Activated CD4-positive, alpha-beta T cell treated with anti-CD3 and anti-CD28 coated beads for 36 hours (primary cell): Measurements from ENCODE around the gene CHMP4A. TPM values are rescaled to one million over a fixed set of nuclear protein-coding genes. Genes with fewer than 3 reads are reported as not detected.

Experiments used
- ATAC-seq: fragments of 200-7000 bp; cut with Tn5 transposase; one replicate; pipeline ENCODE4 v1.10.0; 2021; ENCODE audit warnings: mild to moderate bottlenecking, moderate library complexity
- CTCF ChIA-PET: fragments of 350-600 bp; sonication (Branson Sonifier 250); formaldehyde crosslinking; loops from one replicate; lab custom pipeline; 2021; ENCODE audit warnings: antibody characterized with exemption; lab: Charles Lee
- POLR2A ChIA-PET: fragments of 350-600 bp; sonication (Branson Sonifier 250); formaldehyde crosslinking; loops from one replicate; lab custom pipeline; 2021; ENCODE audit warnings: antibody characterized with exemption, inconsistent platforms; lab: Charles Lee
- DNase-seq: peaks from one replicate; pipeline ENCODE4 v3.0.0-alpha.2; 2020
- H3K27ac Mint-ChIP-seq: one replicate; pipeline ENCODE4 v1.8.0; 2021; ENCODE audit warnings: mixed read lengths
- H3K27me3 Mint-ChIP-seq: one replicate; pipeline ENCODE4 v1.8.0; 2021; ENCODE audit warnings: mixed read lengths
- H3K36me3 Mint-ChIP-seq: one replicate; pipeline ENCODE4 v1.8.0; 2021; ENCODE audit warnings: low read depth, mixed read lengths
- H3K4me1 Mint-ChIP-seq: one replicate; pipeline ENCODE4 v1.8.0; 2021; ENCODE audit warnings: mixed read lengths
- H3K4me3 Mint-ChIP-seq: one replicate; pipeline ENCODE4 v1.8.0; 2021; ENCODE audit warnings: mild to moderate bottlenecking, moderate library complexity, mixed read lengths
- H3K9me3 Mint-ChIP-seq: one replicate; pipeline ENCODE4 v1.8.0; 2021; ENCODE audit warnings: low read depth, mixed read lengths
- intact Hi-C, 2 experiments: fragments of 100-400 bp; cut with DNase I in 1 of 2; cut with micrococcal nuclease in 1 of 2; formaldehyde crosslinking; loops; one replicate each; pipeline versions ENCODE4 v1.14.2 to v1.15.1; 2022 to 2024; cut with DNase I, micrococcal nuclease
- total RNA-seq, 2 experiments: library from RNA; stranded (reverse); gene quantifications; one replicate each; pipeline ENCODE4 v1.2.3, GENCODE V29; 2021

The CHMP4A gene
- total RNA-seq, 2 experiments from 2014 or later, result 48.8 to 73.0 TPM

GRCh38 chr14:24178399-24179178 is 34.7 kb downstream of the CHMP4A start:
- Mint-ChIP-seq H3K4me3 (no peak overlapping the region), H3K27ac (peak overlapping the region; percentile 25), H3K4me1 (no peaks in the 10 kb centered on the region), H3K36me3 (peaks cover 40% of the 10 kb centered on the region), H3K9me3 (no peaks in the 10 kb centered on the region), H3K27me3 (no peaks in the 10 kb centered on the region)
- intact Hi-C loops, result no loop called here
- DNase-seq (no peak), ATAC-seq (no peak)
- ChIA-PET CTCF (interaction anchor here (0.7 kb wide), 1 partner anchor 118 kb away, joined by 3 read pairs; no protein-coding TSS in a partner anchor), POLR2A (interaction anchor here (1.2 to 2.8 kb wide), 2 partner anchors 10 to 16 kb away, joined by 3 to 12 read pairs; no protein-coding TSS in a partner anchor)

DNA sequence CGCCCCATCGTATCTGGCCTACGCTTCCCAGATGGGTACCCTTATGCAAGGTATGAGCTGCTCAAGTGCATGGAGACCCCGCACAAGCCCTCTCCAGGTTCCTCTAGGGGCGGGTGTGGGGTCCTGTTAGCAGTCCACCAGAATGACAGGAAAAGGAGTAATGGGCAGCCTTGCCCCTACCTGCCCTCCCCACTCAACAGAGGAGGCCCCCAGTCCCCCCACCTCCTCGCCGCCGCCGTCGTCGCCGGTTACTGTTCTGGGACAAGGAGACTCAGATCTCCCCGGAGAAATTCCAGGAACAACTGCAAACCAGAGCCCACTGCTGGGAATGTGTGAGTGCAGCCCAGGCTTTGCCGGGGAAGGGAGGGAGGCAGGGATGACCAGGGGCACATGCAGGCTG is 35.4 kb downstream of the CHMP4A start:
- POLR2A ChIA-PET, result interaction anchor here (1.2 to 2.8 kb wide), 2 partner anchors 9 to 15 kb away, joined by 3 to 12 read pairs; no protein-coding TSS in a partner anchor
- CTCF ChIA-PET, result no interaction called here
- Mint-ChIP-seq H3K9me3 (no peaks in the 10 kb centered on the region), H3K27me3 (no peaks in the 10 kb centered on the region), H3K36me3 (peaks cover 40% of the 10 kb centered on the region), H3K4me1 (no peaks in the 10 kb centered on the region), H3K4me3 (no peak overlapping the region), H3K27ac (no peak overlapping the region)
- ATAC-seq (no peak), DNase-seq (no peak)
- intact Hi-C loops, result no loop called here

DNA sequence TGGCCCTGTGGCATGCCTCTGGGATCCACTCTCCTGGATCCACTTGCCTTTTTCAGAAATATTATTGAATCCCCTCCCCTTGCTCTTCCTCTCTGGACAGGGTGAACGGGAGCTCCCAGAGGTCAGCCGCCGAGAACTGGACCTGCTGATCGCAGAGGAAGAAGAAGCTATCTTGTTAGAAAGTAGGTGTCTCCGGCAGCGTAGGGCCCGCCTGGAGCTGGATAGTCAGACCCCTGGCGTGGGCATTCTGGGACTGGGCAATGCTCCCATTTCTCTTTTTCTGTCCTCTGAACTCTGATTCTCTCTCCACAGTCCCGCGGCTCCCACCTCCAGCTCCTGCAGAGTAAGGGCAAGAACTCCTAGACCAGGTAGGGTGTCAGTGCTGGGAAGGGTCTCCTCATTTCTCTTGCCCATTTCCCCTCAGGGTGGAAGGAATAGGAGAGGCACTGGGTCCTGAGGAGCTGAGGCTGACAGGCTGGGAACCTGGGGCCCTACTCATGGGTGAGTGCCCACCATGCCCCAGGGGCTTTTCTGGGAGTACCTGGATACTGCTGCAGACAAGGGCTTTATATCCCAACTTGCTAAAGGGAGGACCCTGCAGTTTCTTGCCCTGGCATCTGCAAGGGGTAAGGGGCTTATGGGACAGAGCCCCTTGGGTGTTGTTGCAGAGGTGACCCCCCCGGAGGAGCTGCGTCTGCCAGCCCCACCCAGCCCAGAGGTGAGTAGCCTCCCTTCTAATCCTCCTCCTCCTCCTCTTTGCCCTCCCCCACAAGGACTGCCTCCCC is 36.1 kb downstream of the CHMP4A start:
- intact Hi-C loops, result no loop called here
- POLR2A ChIA-PET, result interaction anchor here (2.8 kb wide), 1 partner anchor 9 kb away, joined by 12 read pairs; no protein-coding TSS in a partner anchor
- no peak overlapping the region for H3K4me3 Mint-ChIP-seq
- H3K9me3 Mint-ChIP-seq, result no peaks in the 10 kb centered on the region
- CTCF ChIA-PET, result interaction anchor here (1.3 kb wide), 1 partner anchor 12 kb away, joined by 3 read pairs; no protein-coding TSS in a partner anchor
- no peak overlapping the region for H3K27ac Mint-ChIP-seq
- peaks cover 38% of the 10 kb centered on the region for H3K36me3 Mint-ChIP-seq
- H3K27me3 Mint-ChIP-seq, result no peaks in the 10 kb centered on the region
- ATAC-seq, result no peak
- H3K4me1 Mint-ChIP-seq, result peaks cover 1% of the 10 kb centered on the region
- no peak for DNase-seq

- CTCF ChIA-PET, result interaction anchor here (1.1 to 1.3 kb wide), 2 partner anchors 12 to 16 kb away, joined by 3 read pairs; no protein-coding TSS in a partner anchor
- Mint-ChIP-seq H3K9me3 (no peaks in the 10 kb centered on the region), H3K36me3 (peaks cover 36% of the 10 kb centered on the region), H3K4me1 (peaks cover 5% of the 10 kb centered on the region), H3K27ac (no peak overlapping the region), H3K4me3 (no peak overlapping the region), H3K27me3 (no peaks in the 10 kb centered on the region)
- ATAC-seq (no peak), DNase-seq (no peak)
- intact Hi-C loops, result no loop called here
- POLR2A ChIA-PET, result no interaction called here
These were observed 36.7 kb downstream of the CHMP4A start for GRCh38 chr14:24176599-24176998.

GRCh38 chr14:24172871-24173281 is 40.4 kb downstream of the CHMP4A start:
- Mint-ChIP-seq H3K4me1 (peaks cover 24% of the 10 kb centered on the region), H3K4me3 (no peak overlapping the region), H3K27me3 (no peaks in the 10 kb centered on the region), H3K9me3 (no peaks in the 10 kb centered on the region), H3K36me3 (peaks cover 44% of the 10 kb centered on the region), H3K27ac (no peak overlapping the region)
- DNase-seq, result no peak
- intact Hi-C loops, result loop anchor here in 1 of 2 experiments (2.0 kb wide), 1 partner anchor 16 kb away; the partner anchor contains the start of gene IPO4
- no peak for ATAC-seq
- ChIA-PET POLR2A (interaction anchor here (1.1 to 1.4 kb wide), 3 partner anchors 8 to 12 kb away, joined by 3 to 5 read pairs (median 4); partner anchors contain the start of gene IRF9), CTCF (interaction anchor here (0.9 to 2.8 kb wide), 3 partner anchors 12 to 82 kb away, joined by 3 to 10 read pairs (median 4); partner anchors contain the start of genes IPO4 and IRF9)

DNA sequence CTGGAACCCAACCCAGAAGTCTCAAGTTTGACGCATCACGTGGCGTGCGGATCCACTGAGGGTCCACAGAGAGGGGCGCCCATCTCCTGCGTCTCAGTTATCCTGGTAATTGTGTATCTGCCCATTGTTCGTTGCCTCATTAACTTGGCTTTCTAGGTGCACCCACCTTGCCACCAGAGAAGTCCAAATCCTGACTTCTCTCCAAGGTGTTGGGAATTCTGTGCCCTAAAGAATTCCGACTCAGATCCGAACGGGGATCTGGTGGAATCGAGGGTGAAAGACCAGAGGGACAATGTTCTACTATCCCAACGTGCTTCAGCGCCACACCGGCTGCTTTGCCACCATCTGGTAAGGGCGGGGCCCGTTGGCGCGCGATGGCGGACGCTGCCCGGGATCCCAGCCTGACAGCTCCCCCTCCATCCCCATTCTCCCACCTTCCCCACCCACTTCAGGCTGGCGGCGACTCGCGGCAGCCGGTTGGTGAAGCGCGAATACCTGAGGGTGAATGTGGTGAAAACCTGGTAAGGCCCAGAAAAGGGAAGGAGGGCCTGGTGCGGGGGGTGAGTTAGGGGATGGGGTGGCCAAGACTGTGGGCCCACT is 40.9 kb downstream of the CHMP4A start:
- DNase-seq (no peak), ATAC-seq (no peak)
- Mint-ChIP-seq H3K9me3 (no peaks in the 10 kb centered on the region), H3K4me3 (peak overlapping the region; percentile 47), H3K36me3 (peaks cover 46% of the 10 kb centered on the region), H3K27ac (no peak overlapping the region), H3K27me3 (no peaks in the 10 kb centered on the region), H3K4me1 (peaks cover 27% of the 10 kb centered on the region)
- CTCF ChIA-PET, result interaction anchor here (1.4 to 2.8 kb wide), 2 partner anchors 12 to 15 kb away, joined by 4 to 10 read pairs; partner anchors contain the start of genes IPO4 and IRF9
- POLR2A ChIA-PET, result interaction anchor here (1.3 to 1.4 kb wide), 2 partner anchors 10 to 11 kb away, joined by 4 to 5 read pairs; partner anchors contain the start of gene IRF9
- intact Hi-C loops, result loop anchor here in 1 of 2 experiments (2.0 kb wide), 1 partner anchor 16 kb away; the partner anchor contains the start of gene IPO4

DNA sequence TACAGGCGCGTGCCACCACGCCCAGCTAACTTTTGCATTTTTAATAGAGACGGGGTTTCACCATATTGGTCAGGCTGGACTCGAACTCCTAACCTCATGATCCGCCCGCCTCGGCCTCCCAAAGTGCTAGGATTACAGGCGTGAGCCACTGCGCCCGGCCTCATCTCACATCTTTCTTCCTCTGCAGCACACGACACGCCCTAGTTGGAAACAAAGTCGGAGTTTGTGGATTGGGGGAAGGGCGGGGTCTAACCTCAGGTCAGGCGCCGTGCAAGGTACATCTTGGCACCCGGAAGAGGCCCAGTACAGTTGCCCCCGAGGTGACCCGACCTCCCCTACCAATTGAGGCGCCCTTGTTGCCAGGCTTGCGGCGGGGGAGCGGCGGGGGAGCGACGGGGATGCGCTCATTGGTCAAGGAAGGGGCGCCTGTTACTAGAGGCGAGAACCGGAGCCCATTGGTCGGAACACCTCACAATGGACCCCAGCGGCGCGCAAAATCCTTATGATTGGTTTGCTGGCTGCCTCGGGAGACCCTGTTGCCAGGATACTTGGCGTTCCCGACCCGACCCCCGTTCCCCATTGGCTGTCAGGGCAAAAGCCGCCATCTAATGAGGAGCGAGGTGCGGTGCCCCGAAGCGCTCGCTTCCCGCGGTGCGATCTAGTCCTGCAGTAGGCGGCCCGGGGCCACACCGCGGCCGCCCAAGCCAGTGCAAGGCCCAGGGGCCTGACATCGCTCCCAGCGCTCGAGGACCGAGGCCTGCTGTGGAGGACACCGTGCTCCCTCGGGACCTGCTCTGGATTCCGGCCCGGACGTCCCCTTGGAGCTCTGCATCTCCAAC is 41.6 kb downstream of the CHMP4A start, which contains the start of gene REC8:
REC8 (plus strand) TSS at position 659 of the 839 bp plus-strand sequence. CDS start 473 bp downstream, outside the sequence.
- no peaks in the 10 kb centered on the region for H3K9me3 Mint-ChIP-seq
- CTCF ChIA-PET, result interaction anchor here (0.7 to 2.8 kb wide), 2 partner anchors 11 to 612 kb away, joined by 3 to 10 read pairs; partner anchors contain the start of gene IRF9
- H3K27ac Mint-ChIP-seq, result peak within 1 kb of the TSS; percentile 69
- POLR2A ChIA-PET, result interaction anchor here (0.6 to 1.5 kb wide), 4 partner anchors 9 to 77 kb away, joined by 4 to 11 read pairs (median 4); partner anchors contain the start of gene IRF9
- peak; percentile 81 for ATAC-seq
- intact Hi-C loops, result loop anchor here (1.0 to 2.0 kb wide), 2 partner anchors 17 kb away; partner anchors contain the start of gene IPO4 (in 2 of the 2)
- peaks cover 31% of the 10 kb centered on the region for H3K4me1 Mint-ChIP-seq
- H3K4me3 Mint-ChIP-seq, result peak within 1 kb of the TSS; percentile 66
- peak; percentile 75 for DNase-seq
- H3K27me3 Mint-ChIP-seq, result no peaks in the 10 kb centered on the region
- H3K36me3 Mint-ChIP-seq, result peaks cover 46% of the 10 kb centered on the region

DNA sequence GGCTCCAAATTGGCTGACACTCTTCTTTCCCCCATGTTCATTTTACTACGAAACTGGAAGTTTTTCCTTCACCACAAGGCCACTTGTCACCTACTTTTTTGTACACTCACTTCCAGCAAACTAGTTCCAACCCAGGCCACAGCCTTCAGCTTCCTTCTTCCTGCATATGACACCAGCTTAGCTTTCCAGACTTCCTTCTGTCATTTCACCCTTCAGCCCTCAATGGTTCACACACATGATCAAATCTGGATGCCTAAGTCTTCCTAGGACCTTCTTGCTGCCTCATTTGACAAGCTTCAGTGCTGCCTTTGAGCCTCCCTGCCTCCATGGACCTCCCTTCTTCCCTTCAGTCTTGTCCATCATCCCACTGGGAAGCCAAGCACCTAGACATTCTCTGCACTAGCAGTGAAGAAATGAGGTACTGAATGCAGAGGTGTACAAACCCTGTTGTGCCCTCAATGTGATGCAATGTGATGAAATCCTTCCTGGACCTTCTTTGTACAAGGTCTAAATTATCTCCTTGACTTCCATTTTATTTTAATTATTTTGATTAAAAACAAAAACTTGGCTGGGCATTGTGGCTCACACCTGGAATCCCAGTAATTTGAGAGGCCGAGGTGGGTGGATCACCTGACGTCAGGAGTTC is 45.7 kb downstream of the CHMP4A start:
- CTCF ChIA-PET, result no interaction called here
- ATAC-seq (no peak), DNase-seq (no peak)
- no peak overlapping the region for H3K4me3 Mint-ChIP-seq
- intact Hi-C loops, result no loop called here
- H3K36me3 Mint-ChIP-seq, result peaks cover 72% of the 10 kb centered on the region
- H3K4me1 Mint-ChIP-seq, result peaks cover 52% of the 10 kb centered on the region
- POLR2A ChIA-PET, result interaction anchor here (0.6 kb wide), 1 partner anchor 30 kb away, joined by 8 read pairs; no protein-coding TSS in a partner anchor
- H3K9me3 Mint-ChIP-seq, result no peaks in the 10 kb centered on the region
- H3K27me3 Mint-ChIP-seq, result no peaks in the 10 kb centered on the region
- peak overlapping the region; percentile 58 for H3K27ac Mint-ChIP-seq

- ChIA-PET POLR2A (interaction anchor here (0.6 to 1.3 kb wide), 5 partner anchors 8 to 195 kb away, joined by 3 to 6 read pairs (median 3); no protein-coding TSS in a partner anchor), CTCF (interaction anchor here (0.6 to 1.1 kb wide), 2 partner anchors 11 to 153 kb away, joined by 3 read pairs; no protein-coding TSS in a partner anchor)
- Mint-ChIP-seq H3K36me3 (peaks cover 76% of the 10 kb centered on the region), H3K4me3 (no peak overlapping the region), H3K9me3 (no peaks in the 10 kb centered on the region), H3K27ac (peak overlapping the region; percentile 43), H3K4me1 (peaks cover 48% of the 10 kb centered on the region), H3K27me3 (no peaks in the 10 kb centered on the region)
- no peak for DNase-seq
- intact Hi-C loops, result no loop called here
- ATAC-seq, result no peak
These were observed 47.5 kb downstream of the CHMP4A start for GRCh38 chr14:24165785-24166184.
